ENCODE measurements around the gene TTC3.

DNA sequence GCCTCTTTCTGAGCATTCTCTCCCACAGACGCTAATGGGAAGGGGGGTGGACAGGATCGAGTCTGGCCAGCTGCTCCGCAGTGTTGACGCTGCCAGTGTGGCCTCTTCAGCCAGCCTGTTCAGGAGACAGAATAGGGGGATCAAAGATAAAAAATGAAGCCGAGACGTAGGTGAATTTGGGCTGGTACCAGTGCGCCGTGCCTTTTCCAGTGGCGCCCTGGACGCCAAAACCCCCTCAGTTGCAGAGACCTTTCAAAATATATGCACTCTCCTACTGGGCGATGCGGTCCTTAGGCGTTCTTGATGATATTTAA, 1.1 kb downstream of the TTC3 start:
- TF ChIP-seq GATA2 (IDR thresholded peaks at IDR 0.05; ENCODE audit: low read depth, low read length) (no peak), GATA3 (IDR thresholded peaks at IDR 0.05; ENCODE audit: low read depth, low read length) (no peak)
